SJSA1 (cell line): ENCODE measurements around the gene FARP1. TPM values are rescaled to one million over a fixed set of nuclear protein-coding genes. Genes with fewer than 3 reads are reported as not detected.

Experiments
- DNase-seq, 2 experiments: peaks; one replicate each; pipeline ENCODE4 v3.0.0-alpha.2; 2015 to 2020; ENCODE audit warnings: low spot score in 2 of 2, low read depth in 1 of 2
- H3K27ac ChIP-seq: fragments of 250-450 bp; sonication (Bioruptor Pico); 2 replicates; pipeline ENCODE4 v1.5.1; 2020; ENCODE audit warnings: mild to moderate bottlenecking, moderate library complexity
- H3K27me3 ChIP-seq: fragments of 250-450 bp; sonication (Bioruptor Pico); replicated peaks from 2 replicates; pipeline ENCODE4 v1.5.1; 2020; ENCODE audit warnings: mild to moderate bottlenecking, moderate library complexity
- H3K36me3 ChIP-seq: fragments of 250-450 bp; sonication (Bioruptor Pico); 2 replicates; pipeline ENCODE4 v1.5.1; 2020; ENCODE audit warnings: mild to moderate bottlenecking
- H3K4me1 ChIP-seq: fragments of 250-450 bp; sonication (Bioruptor Pico); replicated peaks from 2 replicates; pipeline ENCODE4 v1.6.1; 2021; ENCODE audit warnings: mild to moderate bottlenecking
- H3K4me3 ChIP-seq: fragments of 250-450 bp; sonication (Bioruptor Pico); 2 replicates; pipeline ENCODE4 v1.5.1; 2020; ENCODE audit warnings: mild to moderate bottlenecking
- H3K9me3 ChIP-seq: fragments of 250-450 bp; sonication (Bioruptor Pico); replicated peaks from 2 replicates; pipeline ENCODE4 v1.5.1; 2020; ENCODE audit warnings: mild to moderate bottlenecking
- total RNA-seq: library from RNA; depleted of rRNA; stranded (reverse); fragments of >200 nt; shearing (Covaris generic); gene quantifications from 2 replicates; pipeline ENCODE4 v1.2.3, GENCODE V29; 2014

The FARP1 gene
- total RNA-seq, 1 experiment from 2014 or later, result 31.3 TPM

GRCh38 chr13:98457053-98457452, 314.2 kb downstream of the FARP1 start:
- Histone ChIP-seq H3K4me1 (peaks cover 15% of the 10 kb centered on the region), H3K4me3 (no peak overlapping the region), H3K36me3 (peaks cover 86% of the 10 kb centered on the region), H3K9me3 (no peaks in the 10 kb centered on the region), H3K27me3 (no peaks in the 10 kb centered on the region), H3K27ac (no peak overlapping the region)
- no peak for DNase-seq

- Histone ChIP-seq H3K4me1 (peaks cover 15% of the 10 kb centered on the region), H3K4me3 (no peak overlapping the region), H3K27ac (no peak overlapping the region), H3K27me3 (no peaks in the 10 kb centered on the region), H3K9me3 (no peaks in the 10 kb centered on the region), H3K36me3 (peaks cover 88% of the 10 kb centered on the region)
- DNase-seq, result no peak
Measured at GRCh38 chr13:98458431-98458830, 315.5 kb downstream of the FARP1 start.

GRCh38 chr13:98459171-98459681, 316.3 kb downstream of the FARP1 start:
- DNase-seq, result no peak
- Histone ChIP-seq H3K36me3 (peaks cover 93% of the 10 kb centered on the region), H3K4me1 (peaks cover 12% of the 10 kb centered on the region), H3K27me3 (no peaks in the 10 kb centered on the region), H3K9me3 (no peaks in the 10 kb centered on the region), H3K27ac (no peak overlapping the region), H3K4me3 (no peak overlapping the region)

- H3K27ac ChIP-seq, result no peak overlapping the region
- H3K27me3 ChIP-seq, result no peaks in the 10 kb centered on the region
- H3K4me1 ChIP-seq, result peaks cover 6% of the 10 kb centered on the region
- peaks cover 96% of the 10 kb centered on the region for H3K36me3 ChIP-seq
- no peak for DNase-seq
- no peak overlapping the region for H3K4me3 ChIP-seq
- H3K9me3 ChIP-seq, result no peaks in the 10 kb centered on the region
Measured at GRCh38 chr13:98459721-98460370, 317.0 kb downstream of the FARP1 start.

- Histone ChIP-seq H3K9me3 (no peaks in the 10 kb centered on the region), H3K27ac (no peak overlapping the region), H3K36me3 (peaks cover 96% of the 10 kb centered on the region)
Measured at GRCh38 chr13:98460516-98460915, 317.6 kb downstream of the FARP1 start.

GRCh38 chr13:98461486-98462240, 318.8 kb downstream of the FARP1 start:
- no peak overlapping the region for H3K4me3 ChIP-seq
- no peaks in the 10 kb centered on the region for H3K27me3 ChIP-seq
- peaks cover 96% of the 10 kb centered on the region for H3K36me3 ChIP-seq
- H3K9me3 ChIP-seq, result no peaks in the 10 kb centered on the region
- H3K27ac ChIP-seq, result no peak overlapping the region
- no peak for DNase-seq
- H3K4me1 ChIP-seq, result no peaks in the 10 kb centered on the region

More at GRCh38 chr13:98460516-98460915, 317.6 kb downstream of the FARP1 start:
- Histone ChIP-seq H3K4me1 (no peaks in the 10 kb centered on the region), H3K27me3 (no peaks in the 10 kb centered on the region), H3K4me3 (no peak overlapping the region)
- DNase-seq, result no peak

- DNase-seq, result no peak
- Histone ChIP-seq H3K9me3 (no peaks in the 10 kb centered on the region), H3K4me3 (no peak overlapping the region), H3K4me1 (no peaks in the 10 kb centered on the region), H3K27ac (no peak overlapping the region), H3K36me3 (peaks cover 95% of the 10 kb centered on the region), H3K27me3 (no peaks in the 10 kb centered on the region)
Measured at GRCh38 chr13:98462241-98462882, 319.5 kb downstream of the FARP1 start.

- H3K27me3 ChIP-seq, result no peaks in the 10 kb centered on the region
- H3K27ac ChIP-seq, result no peak overlapping the region
- no peak overlapping the region for H3K4me3 ChIP-seq
- H3K4me1 ChIP-seq, result no peaks in the 10 kb centered on the region
- H3K36me3 ChIP-seq, result peaks cover 95% of the 10 kb centered on the region
- no peak for DNase-seq
- no peaks in the 10 kb centered on the region for H3K9me3 ChIP-seq
Measured at GRCh38 chr13:98462946-98463345, 320.1 kb downstream of the FARP1 start.

GRCh38 chr13:98466634-98467236, 323.8 kb downstream of the FARP1 start:
- peak in 1 of 2 experiments; percentile 55 for DNase-seq
- Histone ChIP-seq H3K36me3 (peaks cover 91% of the 10 kb centered on the region), H3K27ac (no peak overlapping the region), H3K4me1 (peaks cover 4% of the 10 kb centered on the region), H3K4me3 (no peak overlapping the region), H3K9me3 (peaks cover 5% of the 10 kb centered on the region; the same call in 1 of the 2 replicates), H3K27me3 (no peaks in the 10 kb centered on the region)

- Histone ChIP-seq H3K27ac (no peak overlapping the region), H3K36me3 (peaks cover 91% of the 10 kb centered on the region), H3K4me1 (peaks cover 9% of the 10 kb centered on the region), H3K9me3 (peaks cover 5% of the 10 kb centered on the region; the same call in 1 of the 2 replicates), H3K4me3 (no peak overlapping the region), H3K27me3 (no peaks in the 10 kb centered on the region)
- DNase-seq, result no peak
Measured at GRCh38 chr13:98467263-98467985, 324.5 kb downstream of the FARP1 start.

- peaks cover 9% of the 10 kb centered on the region for H3K4me1 ChIP-seq
- H3K27ac ChIP-seq, result no peak overlapping the region
- no peaks in the 10 kb centered on the region for H3K27me3 ChIP-seq
- H3K9me3 ChIP-seq, result peaks cover 5% of the 10 kb centered on the region; the same call in 1 of the 2 replicates
- H3K36me3 ChIP-seq, result peaks cover 88% of the 10 kb centered on the region
- no peak for DNase-seq
- no peak overlapping the region for H3K4me3 ChIP-seq
Measured at GRCh38 chr13:98468361-98468760, 325.5 kb downstream of the FARP1 start.

- Histone ChIP-seq H3K9me3 (peaks cover 5% of the 10 kb centered on the region; the same call in 1 of the 2 replicates), H3K27ac (no peak overlapping the region), H3K4me3 (no peak overlapping the region), H3K27me3 (no peaks in the 10 kb centered on the region), H3K4me1 (peaks cover 9% of the 10 kb centered on the region), H3K36me3 (peaks cover 88% of the 10 kb centered on the region)
- no peak for DNase-seq
Measured at GRCh38 chr13:98468929-98469328, 326.0 kb downstream of the FARP1 start.

GRCh38 chr13:98470920-98471319, 328.0 kb downstream of the FARP1 start:
- peaks cover 84% of the 10 kb centered on the region for H3K36me3 ChIP-seq
- no peak overlapping the region for H3K27ac ChIP-seq
- no peak overlapping the region for H3K4me3 ChIP-seq

More at GRCh38 chr13:98470920-98471319, 328.0 kb downstream of the FARP1 start:
- DNase-seq, result no peak
- Histone ChIP-seq H3K9me3 (peaks cover 5% of the 10 kb centered on the region; the same call in 1 of the 2 replicates), H3K27me3 (no peaks in the 10 kb centered on the region), H3K4me1 (peaks cover 13% of the 10 kb centered on the region)
